Right lobe of liver (tissue), 4 donors: Measurements from ENCODE around the gene SCML1.

Source experiments
- CTCF ChIP-seq, 4 donors: fragments of 200-600 bp in 3 of 4; fragments of 450-650 bp in 1 of 4; IDR thresholded peaks; one replicate each; pipeline versions ENCODE4 v1.5.1 to v1.8.0; 2016 to 2022; ENCODE audit warnings: antibody characterized with exemption in 4 of 4, mild to moderate bottlenecking in 2 of 4
- POLR2A ChIP-seq: fragments of 450-650 bp; IDR thresholded peaks from one replicate; pipeline ENCODE4 v1.6.1; 2017; ENCODE audit warnings: antibody characterized with exemption, mild to moderate bottlenecking
- donor health status: DM: no; HTN: no; CAD: no.
- donor health status: DM: no; HTN: no; CAD: no.
- donor health status: DM: no; HTN: yes; CAD: no.

DNA sequence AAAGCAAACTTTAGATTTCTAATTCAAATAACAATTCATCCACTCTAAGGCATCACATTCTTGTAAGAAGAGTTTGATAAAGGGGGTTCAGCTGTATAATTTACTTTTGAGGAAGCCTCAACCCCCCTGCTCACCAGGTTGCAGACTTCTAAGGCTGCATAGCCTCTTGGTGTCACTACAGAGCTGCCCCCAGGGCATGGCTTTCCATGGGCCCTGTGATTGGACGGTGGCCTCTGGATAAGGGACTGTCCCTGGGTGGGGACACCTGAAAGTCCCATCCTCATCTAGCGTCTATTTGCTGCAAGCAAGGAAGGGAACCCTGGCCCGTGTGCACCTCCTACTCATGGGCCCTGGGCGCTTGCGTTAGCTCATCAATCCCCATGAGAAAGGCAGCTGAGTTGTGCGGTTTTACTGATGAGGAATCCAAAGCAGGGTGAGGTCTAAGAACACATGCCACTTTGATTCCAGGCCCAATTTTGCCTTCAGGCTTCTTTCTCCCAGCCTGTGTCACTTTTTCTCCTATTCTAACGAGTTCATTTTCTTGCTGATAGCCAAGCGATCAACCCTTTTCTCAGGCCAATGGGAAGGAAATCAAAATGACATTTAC, 51.8 kb downstream of the SCML1 start:
- no peak for TF ChIP-seq CTCF (IDR thresholded peaks at IDR 0.05)
- TF ChIP-seq POLR2A = no peak
